T-helper 2 cell treated with Interferon-gamma antibody and Interleukin-4, amounts not matched to agents 5 μg/mL and 100 μg/mL, for 36 hours (primary cell): ENCODE results near the gene FBXO24.
"Not testable (repeated sequence)": the region's sequence is repeated elsewhere in the genome, so short reads cannot be mapped to it uniquely, and the experiment has no call there.

Source experiments
- DNase-seq: peaks from one replicate; pipeline ENCODE4 v3.0.0; 2021; ENCODE audit warnings: low spot score
- H3K27ac Mint-ChIP-seq: one replicate; pipeline ENCODE4 v1.8.0; 2021; ENCODE audit warnings: mild to moderate bottlenecking, mixed read lengths
- H3K27me3 Mint-ChIP-seq: one replicate; pipeline ENCODE4 v1.8.0; 2021; ENCODE audit warnings: low read depth, mixed read lengths
- H3K36me3 Mint-ChIP-seq: one replicate; pipeline ENCODE4 v1.8.0; 2021; ENCODE audit warnings: low read depth, mixed read lengths
- H3K4me1 Mint-ChIP-seq: one replicate; pipeline ENCODE4 v1.8.0; 2021; ENCODE audit warnings: low read depth, mixed read lengths
- H3K4me3 Mint-ChIP-seq: one replicate; pipeline ENCODE4 v1.8.0; 2022; ENCODE audit warnings: mild to moderate bottlenecking, moderate library complexity, mixed read lengths
- H3K9me3 Mint-ChIP-seq: one replicate; pipeline ENCODE4 v1.8.0; 2021; ENCODE audit warnings: mixed read lengths

The FBXO24 gene

DNA sequence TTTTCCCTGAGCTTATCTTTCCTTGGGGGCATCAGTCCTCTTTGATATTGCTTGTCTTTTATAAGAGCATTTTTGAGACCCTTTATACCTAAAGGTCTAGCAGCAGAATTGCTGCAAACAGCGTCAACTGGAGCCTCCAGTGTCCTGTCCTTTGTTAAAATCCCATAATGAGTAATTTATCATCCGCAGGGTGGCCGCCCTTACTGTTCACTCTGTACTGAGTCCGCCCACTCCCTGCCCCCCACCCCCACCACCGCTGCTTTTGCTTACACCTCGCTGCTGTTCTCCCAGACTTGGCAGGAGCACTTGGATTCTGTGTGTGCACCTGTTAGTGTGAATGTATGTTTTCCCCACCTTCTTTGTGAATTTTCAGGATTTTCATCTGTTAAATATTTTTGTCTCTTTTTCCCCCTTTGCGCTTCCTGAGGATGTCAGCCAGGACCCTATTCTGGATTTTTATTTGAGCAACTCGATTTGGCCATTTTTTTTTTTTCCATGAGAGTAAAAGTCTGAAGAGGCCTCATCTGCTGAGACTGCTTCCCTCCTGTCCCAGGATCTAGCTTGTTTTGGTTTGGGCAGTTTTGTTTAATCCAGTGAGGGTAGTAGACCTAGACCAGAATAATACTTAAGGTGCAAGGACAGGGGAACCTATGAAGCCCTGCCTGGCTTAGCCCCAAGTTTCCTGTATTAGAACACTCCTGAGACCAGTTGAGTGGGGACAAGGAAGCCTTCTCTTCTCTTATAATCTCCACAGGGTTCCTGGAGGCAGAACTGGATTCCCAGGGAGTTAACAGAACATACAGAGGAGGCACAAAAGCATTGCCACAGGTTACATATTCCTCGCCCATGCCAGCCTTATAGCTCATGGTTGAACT lies 39.0 kb upstream of the FBXO24 start:
- no peak for DNase-seq
- H3K4me3 Mint-ChIP-seq = peak overlapping the region; percentile 81
- H3K4me1 Mint-ChIP-seq = peaks cover 71% of the 10 kb centered on the region
- H3K9me3 Mint-ChIP-seq = no peaks in the 10 kb centered on the region
- peaks cover 17% of the 10 kb centered on the region for H3K36me3 Mint-ChIP-seq
- H3K27ac Mint-ChIP-seq = peak overlapping the region; percentile 94
- no peaks in the 10 kb centered on the region for H3K27me3 Mint-ChIP-seq

DNA sequence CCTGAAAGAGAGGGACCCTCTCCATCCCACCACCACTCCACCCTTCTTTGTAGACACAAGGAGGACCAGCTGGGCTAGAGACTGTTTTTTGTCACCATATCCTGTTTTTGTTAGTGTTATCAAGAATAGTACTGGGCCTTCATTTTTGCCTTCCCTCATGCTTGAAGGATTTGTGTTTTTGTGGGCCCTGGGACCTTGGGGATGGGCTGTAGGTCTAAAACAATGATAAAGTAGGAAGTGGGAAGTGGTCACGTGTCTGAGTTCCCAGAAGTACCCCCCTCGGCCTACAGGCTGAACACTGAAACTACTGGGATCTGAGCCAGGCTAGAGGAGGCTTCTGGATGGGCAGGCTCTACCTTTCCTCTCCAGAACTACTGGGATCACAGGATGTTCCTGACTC lies 38.3 kb upstream of the FBXO24 start:
- Mint-ChIP-seq H3K9me3 (no peaks in the 10 kb centered on the region), H3K27ac (peak overlapping the region; percentile 94), H3K4me3 (peak overlapping the region; percentile 81), H3K4me1 (peaks cover 65% of the 10 kb centered on the region), H3K36me3 (peaks cover 21% of the 10 kb centered on the region), H3K27me3 (no peaks in the 10 kb centered on the region)
- DNase-seq = no peak

DNA sequence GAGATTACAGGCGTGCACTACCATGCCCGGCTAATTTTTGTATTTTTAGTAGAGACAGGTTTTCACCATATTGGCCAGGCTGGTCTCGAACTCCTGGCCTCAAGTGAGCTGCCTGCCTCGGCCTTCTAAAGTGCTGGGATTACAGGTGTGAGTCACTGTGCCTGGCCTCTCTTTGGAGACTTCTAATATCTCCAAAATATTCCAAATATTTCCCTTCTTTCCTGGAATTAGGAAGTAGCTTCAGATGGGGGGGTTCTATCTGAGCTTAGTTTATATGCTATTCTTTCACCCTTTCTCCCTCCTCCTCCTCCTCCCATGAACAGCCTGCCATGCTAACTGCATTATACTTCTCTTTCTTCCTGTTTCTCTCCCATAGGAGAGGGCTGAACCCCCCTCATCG lies 37.7 kb upstream of the FBXO24 start:
- not testable (repeated sequence) for H3K27me3 Mint-ChIP-seq, DNase-seq, H3K4me3 Mint-ChIP-seq, H3K9me3 Mint-ChIP-seq
- Mint-ChIP-seq H3K27ac (peak overlapping the region; percentile 87), H3K36me3 (peaks cover 23% of the 10 kb centered on the region), H3K4me1 (peaks cover 62% of the 10 kb centered on the region)

DNA sequence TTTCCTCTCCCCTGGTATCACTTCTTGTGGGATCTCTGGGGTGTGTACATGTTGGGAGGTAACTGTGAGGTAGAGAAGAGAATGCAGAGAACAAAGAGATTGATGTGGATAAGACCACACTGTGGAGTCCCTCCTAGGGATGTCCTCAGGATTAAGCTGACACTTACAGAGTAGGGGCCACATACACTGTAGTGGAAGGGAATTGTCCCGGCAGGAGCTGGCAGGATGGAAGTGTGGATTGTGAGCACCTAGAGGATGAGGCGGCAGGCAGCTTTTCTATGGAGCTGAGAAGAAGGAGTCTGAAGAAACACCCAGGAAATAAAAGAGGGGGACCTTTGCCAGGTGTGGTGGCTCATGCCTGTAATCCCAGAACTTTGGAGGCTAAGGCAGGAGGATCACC lies 33.6 kb upstream of the FBXO24 start:
- Mint-ChIP-seq H3K27me3 (no peaks in the 10 kb centered on the region), H3K9me3 (no peaks in the 10 kb centered on the region), H3K36me3 (peaks cover 47% of the 10 kb centered on the region), H3K27ac (peak overlapping the region; percentile 14), H3K4me1 (peaks cover 26% of the 10 kb centered on the region), H3K4me3 (no peak overlapping the region)
- no peak for DNase-seq

DNA sequence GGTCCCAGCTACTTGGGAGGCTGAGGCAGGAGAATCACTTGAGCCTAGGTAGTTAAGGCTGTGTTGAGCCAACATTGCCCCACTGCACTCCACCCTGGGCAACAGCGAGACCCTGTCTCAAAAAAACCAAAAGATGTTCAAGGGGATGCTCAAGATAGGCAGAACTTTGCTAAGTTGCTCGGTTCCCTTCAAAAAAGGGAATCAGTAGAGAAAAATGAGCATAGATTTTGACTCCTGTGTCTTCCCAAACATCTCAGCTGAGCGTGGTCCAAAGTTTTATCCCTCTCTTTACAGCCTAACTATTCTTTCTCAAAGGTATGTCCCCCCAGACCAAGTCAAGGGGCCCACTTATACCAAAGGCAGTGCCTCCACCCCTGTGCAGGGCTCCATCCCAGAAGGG lies 33.1 kb upstream of the FBXO24 start:
- Mint-ChIP-seq H3K27ac (no peak overlapping the region), H3K9me3 (no peaks in the 10 kb centered on the region), H3K27me3 (no peaks in the 10 kb centered on the region), H3K36me3 (peaks cover 43% of the 10 kb centered on the region), H3K4me3 (no peak overlapping the region), H3K4me1 (peaks cover 21% of the 10 kb centered on the region)
- no peak for DNase-seq

DNA sequence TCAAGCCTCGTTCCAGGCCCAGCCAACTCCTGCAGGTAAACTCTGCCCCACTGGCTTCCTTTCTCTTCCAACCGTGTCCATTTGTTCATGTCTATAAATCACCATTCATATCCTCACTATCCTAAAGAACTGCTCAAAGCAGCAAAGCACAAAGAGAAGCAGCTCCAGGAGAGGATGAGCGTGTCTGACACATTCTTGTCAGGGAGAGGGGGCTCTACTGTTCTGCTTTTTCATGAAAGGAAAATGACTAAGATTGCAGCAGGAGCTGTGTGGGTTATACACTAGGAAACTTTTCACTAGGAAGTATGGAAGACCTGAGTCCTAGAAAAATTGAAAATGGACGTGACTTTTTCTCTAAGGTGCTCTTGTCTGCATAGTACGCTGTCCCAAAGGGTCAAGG lies 30.4 kb upstream of the FBXO24 start:
- Mint-ChIP-seq H3K27me3 (no peaks in the 10 kb centered on the region), H3K36me3 (peaks cover 39% of the 10 kb centered on the region), H3K9me3 (no peaks in the 10 kb centered on the region), H3K4me3 (no peak overlapping the region), H3K4me1 (peaks cover 10% of the 10 kb centered on the region), H3K27ac (no peak overlapping the region)
- DNase-seq = no peak

DNA sequence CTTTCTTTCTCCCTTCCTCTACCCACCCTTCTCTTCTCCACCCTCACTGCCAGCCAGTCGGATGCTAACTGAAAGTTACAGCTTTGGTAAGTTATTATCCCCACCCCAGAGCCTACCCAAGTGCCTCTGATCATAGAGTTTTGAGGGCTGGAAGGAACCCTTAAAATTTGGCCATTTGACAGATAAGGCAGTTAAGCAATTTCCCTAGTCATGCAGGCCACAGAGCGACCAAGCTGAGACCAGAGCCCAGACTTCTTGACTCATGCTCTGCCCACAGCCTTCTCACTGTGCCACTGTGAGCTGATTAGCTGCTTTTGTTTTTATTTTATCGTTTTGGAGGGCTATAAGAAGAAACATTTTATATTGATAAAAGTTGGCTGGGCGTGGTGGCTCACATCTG lies 29.6 kb upstream of the FBXO24 start:
- no peak overlapping the region for H3K27ac Mint-ChIP-seq
- no peaks in the 10 kb centered on the region for H3K27me3 Mint-ChIP-seq
- no peak for DNase-seq
- H3K36me3 Mint-ChIP-seq = peaks cover 39% of the 10 kb centered on the region
- no peak overlapping the region for H3K4me3 Mint-ChIP-seq
- H3K4me1 Mint-ChIP-seq = peaks cover 10% of the 10 kb centered on the region
- no peaks in the 10 kb centered on the region for H3K9me3 Mint-ChIP-seq

DNA sequence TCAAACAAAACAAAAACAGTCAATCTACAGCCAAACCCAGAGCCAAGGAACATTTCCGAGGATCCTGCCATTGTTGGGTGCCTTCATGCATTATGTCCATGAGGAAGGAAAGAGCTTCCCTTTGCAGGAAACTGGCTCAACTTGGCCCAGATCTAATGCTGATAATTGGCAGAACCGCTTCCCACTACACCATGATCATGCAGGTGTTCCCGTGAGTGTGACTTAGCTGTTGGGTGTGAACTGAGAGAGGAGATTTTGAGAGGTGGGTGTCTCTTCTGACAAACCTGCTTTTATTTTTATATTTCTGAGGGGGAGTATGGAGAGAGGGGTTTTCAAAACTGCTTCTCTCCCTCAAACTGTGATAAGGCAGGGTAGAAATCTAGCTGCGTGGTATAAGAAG lies 27.0 kb upstream of the FBXO24 start:
- Mint-ChIP-seq H3K9me3 (no peaks in the 10 kb centered on the region), H3K4me1 (peaks cover 6% of the 10 kb centered on the region), H3K4me3 (no peak overlapping the region), H3K36me3 (peaks cover 33% of the 10 kb centered on the region), H3K27ac (no peak overlapping the region), H3K27me3 (no peaks in the 10 kb centered on the region)
- no peak for DNase-seq

DNA sequence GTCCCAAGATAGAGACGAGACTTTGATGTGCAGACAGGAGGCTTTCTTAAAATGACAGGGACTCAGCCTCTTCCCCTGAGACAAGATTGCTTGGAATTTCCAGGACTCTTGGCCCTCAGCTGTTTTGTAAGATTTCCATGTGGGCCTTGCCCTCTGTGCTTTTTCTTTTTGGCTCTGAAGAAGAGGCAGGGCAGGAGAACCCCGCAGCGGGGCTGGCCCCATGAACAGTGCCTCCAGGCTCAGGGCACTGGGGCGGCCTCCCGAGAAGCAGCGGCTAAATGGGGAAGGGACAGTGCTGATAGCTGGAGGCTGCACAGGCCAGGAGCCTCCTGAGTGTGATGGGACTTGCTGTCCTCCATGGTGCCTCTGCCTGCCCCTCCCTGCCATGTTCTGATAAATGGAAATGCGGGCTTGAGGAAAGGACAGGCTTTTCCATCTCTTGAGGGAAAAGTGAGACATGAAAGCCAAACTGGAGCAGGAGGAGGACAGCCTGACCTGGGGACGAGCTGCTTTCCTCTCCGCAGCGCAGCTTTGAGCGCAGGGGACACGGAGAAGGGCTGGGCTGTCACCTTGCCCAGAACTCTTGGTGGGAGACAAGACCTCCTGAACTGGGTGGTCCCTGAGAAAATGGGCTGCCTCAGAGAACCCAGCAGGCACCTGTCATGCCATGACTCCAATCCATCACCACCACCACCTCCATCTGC lies 24.5 kb upstream of the FBXO24 start:
- DNase-seq = no peak
- H3K27me3 Mint-ChIP-seq = no peaks in the 10 kb centered on the region
- H3K4me3 Mint-ChIP-seq = no peak overlapping the region
- peaks cover 8% of the 10 kb centered on the region for H3K4me1 Mint-ChIP-seq
- peaks cover 21% of the 10 kb centered on the region for H3K36me3 Mint-ChIP-seq
- H3K9me3 Mint-ChIP-seq = no peaks in the 10 kb centered on the region
- no peak overlapping the region for H3K27ac Mint-ChIP-seq

DNA sequence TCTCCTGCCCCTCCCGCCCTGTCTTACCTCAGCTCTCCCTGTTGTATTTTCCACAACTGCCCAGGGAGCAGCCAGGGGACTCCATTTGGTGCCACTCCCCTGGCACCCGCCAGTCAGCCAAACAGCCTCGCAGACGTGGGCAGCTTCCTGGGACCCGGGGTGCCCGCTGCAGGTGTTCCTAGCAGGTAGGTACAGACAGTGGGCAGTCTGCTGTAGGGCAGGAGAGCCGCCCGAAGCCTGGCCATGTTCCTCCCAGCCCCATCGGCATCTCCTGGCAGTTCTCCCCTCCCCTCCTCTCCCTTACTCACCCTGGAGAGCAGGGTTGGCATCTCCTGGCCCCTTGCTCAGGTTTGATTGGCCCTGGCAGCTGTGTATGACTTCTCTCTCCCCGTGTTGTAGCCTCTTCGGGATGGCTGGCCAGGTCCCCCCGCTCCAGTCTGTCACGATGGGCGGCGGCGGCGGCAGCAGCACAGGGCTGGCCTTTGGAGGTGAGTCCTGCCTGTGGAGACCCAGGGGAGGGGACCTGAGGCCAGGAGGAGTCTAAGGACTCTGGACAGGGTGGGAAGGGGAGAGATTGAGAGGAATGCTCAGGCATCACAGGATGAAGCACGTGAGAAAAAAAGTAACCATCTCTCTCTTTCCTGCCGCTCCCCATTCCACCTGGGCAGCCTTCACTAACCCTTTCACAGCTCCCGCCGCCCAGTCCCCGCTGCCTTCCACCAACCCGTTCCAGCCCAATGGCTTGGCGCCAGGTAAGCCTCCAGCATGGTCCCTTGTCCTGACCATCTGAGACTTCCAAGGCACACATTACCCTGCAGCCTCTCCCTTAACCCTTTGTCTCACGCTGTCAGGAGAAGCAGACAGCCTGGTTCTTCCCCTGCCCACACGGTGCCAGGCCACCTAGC lies 23.7 kb upstream of the FBXO24 start:
- Mint-ChIP-seq H3K4me1 (peaks cover 9% of the 10 kb centered on the region), H3K36me3 (peaks cover 16% of the 10 kb centered on the region), H3K4me3 (no peak overlapping the region), H3K9me3 (no peaks in the 10 kb centered on the region), H3K27ac (no peak overlapping the region), H3K27me3 (no peaks in the 10 kb centered on the region)
- no peak for DNase-seq

DNA sequence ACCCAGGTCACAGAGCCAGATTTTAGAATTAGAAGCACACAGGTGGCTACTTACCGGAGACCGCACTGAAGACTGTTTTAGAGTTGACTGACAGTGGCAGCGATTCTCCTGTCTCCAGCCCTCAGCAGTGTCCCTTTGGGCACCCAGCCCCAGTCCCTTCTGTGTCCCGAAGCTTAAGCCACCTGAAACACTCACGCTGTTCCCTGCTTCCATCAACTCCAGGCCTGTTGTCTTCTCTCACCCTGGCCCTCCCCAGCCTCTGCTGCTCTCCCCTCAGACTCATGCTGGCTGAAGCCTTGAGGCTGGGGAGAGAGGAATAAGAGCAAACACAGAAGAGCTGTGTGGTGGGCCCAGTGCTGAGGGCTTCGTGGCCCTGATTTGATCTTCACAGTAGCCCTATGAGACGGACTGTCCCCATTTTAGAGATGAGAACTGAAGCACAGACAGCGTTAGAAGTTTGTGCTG lies 23.0 kb upstream of the FBXO24 start:
- DNase-seq = no peak
- H3K27ac Mint-ChIP-seq = no peak overlapping the region
- H3K9me3 Mint-ChIP-seq = no peaks in the 10 kb centered on the region
- no peak overlapping the region for H3K4me3 Mint-ChIP-seq
- H3K36me3 Mint-ChIP-seq = peaks cover 16% of the 10 kb centered on the region
- no peaks in the 10 kb centered on the region for H3K27me3 Mint-ChIP-seq
- H3K4me1 Mint-ChIP-seq = peaks cover 9% of the 10 kb centered on the region

DNA sequence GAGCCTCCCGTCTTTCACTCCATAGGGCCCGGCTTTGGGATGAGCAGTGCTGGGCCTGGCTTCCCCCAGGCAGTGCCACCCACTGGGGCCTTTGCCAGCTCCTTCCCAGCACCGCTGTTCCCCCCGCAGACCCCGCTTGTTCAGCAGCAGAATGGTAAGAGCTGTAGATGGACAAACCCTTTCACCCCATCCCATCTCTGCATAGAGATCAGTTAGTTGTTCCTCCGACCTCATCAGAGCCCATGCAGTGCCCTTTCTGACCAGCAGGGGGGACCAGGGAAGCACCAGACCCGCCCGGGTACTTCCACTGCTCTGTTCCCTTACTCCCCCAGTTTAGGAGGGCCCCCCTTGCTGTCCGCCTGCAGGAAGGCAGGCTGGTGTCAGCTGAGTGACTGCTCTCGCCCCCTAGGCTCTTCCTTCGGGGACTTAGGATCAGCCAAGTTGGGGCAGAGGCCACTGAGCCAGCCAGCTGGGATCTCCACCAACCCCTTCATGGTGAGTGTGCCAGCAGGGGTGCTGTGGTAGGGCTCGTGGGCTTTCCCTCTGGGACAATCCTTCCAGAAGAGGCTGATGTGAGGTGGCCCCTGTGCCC lies 22.2 kb upstream of the FBXO24 start:
- H3K27me3 Mint-ChIP-seq = no peaks in the 10 kb centered on the region
- peak overlapping the region; percentile 57 for H3K27ac Mint-ChIP-seq
- DNase-seq = peak; percentile 62
- H3K9me3 Mint-ChIP-seq = no peaks in the 10 kb centered on the region
- H3K4me1 Mint-ChIP-seq = peaks cover 12% of the 10 kb centered on the region
- H3K36me3 Mint-ChIP-seq = peaks cover 16% of the 10 kb centered on the region
- no peak overlapping the region for H3K4me3 Mint-ChIP-seq

DNA sequence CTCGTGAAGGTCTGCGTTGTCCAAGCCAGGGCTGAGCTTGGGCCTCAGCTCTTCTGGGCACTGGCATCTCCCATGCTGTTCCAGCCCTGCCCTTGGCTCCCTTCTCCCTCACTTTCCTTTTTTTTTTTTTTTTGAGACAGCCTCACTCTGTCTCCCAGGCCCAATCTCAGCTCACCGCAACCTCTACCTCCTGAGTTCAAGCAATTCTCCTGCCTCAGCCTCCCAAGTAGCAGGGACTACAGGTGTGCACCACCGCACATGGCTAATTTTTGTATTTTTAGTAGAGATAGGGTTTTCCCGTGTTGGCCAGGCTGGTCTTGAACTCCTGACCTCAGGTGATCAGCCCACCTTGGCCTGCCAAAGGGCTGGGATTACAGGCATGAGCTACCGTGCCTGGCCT lies 21.7 kb upstream of the FBXO24 start:
- not testable (repeated sequence) for DNase-seq, H3K27me3 Mint-ChIP-seq, H3K9me3 Mint-ChIP-seq, H3K27ac Mint-ChIP-seq, H3K4me3 Mint-ChIP-seq
- peaks cover 13% of the 10 kb centered on the region for H3K36me3 Mint-ChIP-seq
- peaks cover 14% of the 10 kb centered on the region for H3K4me1 Mint-ChIP-seq
